ENCODE measurements around the gene MLLT6. TPM values are rescaled to one million over a fixed set of nuclear protein-coding genes. Genes with fewer than 3 reads are reported as not detected.

The MLLT6 gene
- total and polyA plus RNA-seq, 12 donors, result 17.3 to 104 (median 67.5) TPM

DNA sequence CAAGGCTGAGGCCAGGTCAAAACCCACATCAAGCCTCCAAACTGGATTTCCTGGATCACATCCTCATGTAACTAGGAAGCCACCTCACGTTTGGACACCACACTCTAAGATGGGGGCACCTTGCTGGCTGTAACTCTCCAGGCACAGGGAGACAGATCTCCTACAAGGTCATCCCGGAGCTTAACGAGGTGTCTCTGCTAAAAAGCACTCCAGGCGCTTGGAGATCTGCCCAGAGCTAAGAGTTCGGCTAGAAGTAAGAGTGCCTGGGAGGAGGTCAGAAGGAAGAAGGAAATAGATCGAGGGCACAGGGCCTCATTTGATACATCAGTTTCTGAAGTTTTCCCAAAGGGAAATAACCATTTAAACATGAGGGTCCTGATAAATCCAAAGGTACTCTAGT is 63.3 kb downstream of the MLLT6 start:
- DNase-seq, result no peak
- no peak for TF ChIP-seq CTCF (IDR thresholded peaks at IDR 0.05)

GRCh38 chr17:38773258-38773657 is 68.2 kb downstream of the MLLT6 start:
- TF ChIP-seq CTCF (IDR thresholded peaks at IDR 0.05), result no peak
- Histone ChIP-seq H3K27me3 (no peaks in the 10 kb centered on the region), H3K9me3 (no peaks in the 10 kb centered on the region), H3K36me3 (peaks cover 0 to 100% (median 75%) of the 10 kb centered on the region in 9 donors), H3K4me1 (peaks cover 0 to 6% (median 4%) of the 10 kb centered on the region in 9 donors), H3K27ac (no peak overlapping the region), H3K4me3 (no peak overlapping the region)
- ATAC-seq (no peak), DNase-seq (no peak)
- intact Hi-C loops (cut with DNase I), result no loop called here

More for the DNA sequence above, 63.3 kb downstream of the MLLT6 start:
- no peaks in the 10 kb centered on the region for H3K27me3 ChIP-seq
- peaks cover 0 to 15% (median 4%) of the 10 kb centered on the region in 9 donors for H3K4me1 ChIP-seq
- H3K9me3 ChIP-seq, result no peaks in the 10 kb centered on the region
- no peak overlapping the region for H3K4me3 ChIP-seq
- intact Hi-C loops (cut with DNase I), result no loop called here
- 41 to 46% methylated on average over 6 of the region's 6 CpGs for WGBS, 2 donors
- peaks cover 0 to 100% (median 58%) of the 10 kb centered on the region in 9 donors for H3K36me3 ChIP-seq
- peak overlapping the region in 1 of 10 donors; percentile 58 for H3K27ac ChIP-seq
- peak in 4 of 8 donors; percentile 19 to 67 (median 36) for ATAC-seq

DNA sequence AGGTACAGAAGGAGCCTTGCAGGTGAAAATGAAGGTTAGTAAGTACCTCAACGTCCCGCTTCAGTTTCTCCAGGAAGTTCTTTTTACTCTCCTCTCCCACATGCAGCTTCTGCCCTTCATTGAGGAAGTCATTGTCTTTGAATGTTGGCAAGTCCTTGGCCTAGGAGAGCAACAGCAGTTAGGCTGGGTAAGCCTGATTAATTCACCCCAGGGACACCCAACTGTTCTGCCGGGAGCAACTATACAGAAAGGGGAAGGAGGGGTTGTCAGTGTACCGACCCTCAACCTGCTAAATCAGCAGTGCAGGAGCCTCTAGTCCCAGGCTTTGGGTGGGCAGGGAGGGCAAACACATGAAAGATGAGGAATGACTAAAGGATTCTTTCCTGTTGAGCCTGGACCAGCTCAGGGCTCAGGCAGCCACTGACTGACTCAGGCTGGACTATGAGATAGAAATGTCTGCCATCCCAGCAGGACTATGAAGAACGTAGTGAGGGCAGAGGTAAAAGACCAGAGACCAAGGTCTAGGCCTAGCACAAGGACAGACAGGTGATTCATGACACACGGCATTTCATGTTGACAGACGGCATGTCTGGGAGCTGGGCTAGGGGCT is 72.7 kb downstream of the MLLT6 start:
- TF ChIP-seq CTCF (IDR thresholded peaks at IDR 0.05), result no peak
- 78 to 81% methylated on average over 7 of the region's 7 CpGs for WGBS, 2 donors
- no peaks in the 10 kb centered on the region for H3K27me3 ChIP-seq
- H3K36me3 ChIP-seq, result peaks cover 0 to 100% (median 86%) of the 10 kb centered on the region in 9 donors
- no peak overlapping the region for H3K4me3 ChIP-seq
- H3K27ac ChIP-seq, result no peak overlapping the region
- no peaks in the 10 kb centered on the region for H3K4me1 ChIP-seq
- ATAC-seq, result no peak
- DNase-seq, result no peak
- no peaks in the 10 kb centered on the region for H3K9me3 ChIP-seq
- intact Hi-C loops (cut with DNase I), result no loop called here

Small RNA genes within 50 kb of the gene (microRNA-seq; reads per million reads assigned to microRNA genes)
- 0 to 0.60 reads per million in 2 donors for gene MIR4726
- gene MIR4734, result 0 to 0.60 reads per million in 2 donors

Other genes starting within 250 kb of the MLLT6 start
- 1 to 10 TPM in 8 of 10 donors, under 1 TPM in 2; 0.27 to 3.2 (median 1.3) TPM for gene SRCIN1, start 99.3 kb upstream of the MLLT6 start, total RNA-seq
- gene SRCIN1, start 99.3 kb upstream of the MLLT6 start, polyA plus RNA-seq, result 1 to 10 TPM in 1 of 2 donors, under 1 TPM in 1; 0.29 to 1.2 TPM
- gene EPOP, start 30.3 kb upstream of the MLLT6 start, total RNA-seq, result 1 to 10 TPM in 2 of 10 donors, under 1 TPM in 8; 0.25 to 1.3 (median 0.64) TPM
- gene EPOP, start 30.3 kb upstream of the MLLT6 start, polyA plus RNA-seq, result 1 to 10 TPM in 1 of 2 donors, under 1 TPM in 1; 0.66 to 2.2 TPM
- gene CISD3, start 25.1 kb downstream of the MLLT6 start, total RNA-seq, result 10 to 100 TPM; 58.1 to 84.1 (median 69.4) TPM
- 10 to 100 TPM; 50.5 to 83.6 TPM for gene CISD3, start 25.1 kb downstream of the MLLT6 start, polyA plus RNA-seq
- gene PCGF2, start 43.1 kb downstream of the MLLT6 start, total RNA-seq, result 10 to 100 TPM; 15.8 to 30.0 (median 22.8) TPM
- 10 to 100 TPM; 23.8 to 51.6 TPM for gene PCGF2, start 43.1 kb downstream of the MLLT6 start, polyA plus RNA-seq
- 100 to 1,000 TPM; 148 to 220 (median 162) TPM for gene PSMB3, start 47.5 kb downstream of the MLLT6 start, total RNA-seq
- 100 to 1,000 TPM; 359 to 379 TPM for gene PSMB3, start 47.5 kb downstream of the MLLT6 start, polyA plus RNA-seq
- gene PIP4K2B, start 94.3 kb downstream of the MLLT6 start, total RNA-seq, result 10 to 100 TPM; 37.9 to 51.9 (median 47.5) TPM
- 10 to 100 TPM; 15.3 to 20.3 TPM for gene PIP4K2B, start 94.3 kb downstream of the MLLT6 start, polyA plus RNA-seq
- gene CWC25, start 120.0 kb downstream of the MLLT6 start, total RNA-seq, result 10 to 100 TPM in 2 of 10 donors, 1 to 10 TPM in 8; 7.7 to 11.2 (median 9.0) TPM
- gene CWC25, start 120.0 kb downstream of the MLLT6 start, polyA plus RNA-seq, result 10 to 100 TPM in 1 of 2 donors, 1 to 10 TPM in 1; 9.1 to 22.6 TPM
- gene RPL23, start 148.4 kb downstream of the MLLT6 start, total RNA-seq, result 100 to 1,000 TPM; 725 to 991 (median 835) TPM
- 1,000 to 10,000 TPM; 1,798 to 2,733 TPM for gene RPL23, start 148.4 kb downstream of the MLLT6 start, polyA plus RNA-seq
- gene LASP1, start 164.8 kb downstream of the MLLT6 start, total RNA-seq, result 10 to 100 TPM; 19.5 to 56.9 (median 23.0) TPM
- gene LASP1, start 164.8 kb downstream of the MLLT6 start, polyA plus RNA-seq, result 10 to 100 TPM; 21.3 to 25.4 TPM

Data from heart right ventricle (tissue), 16 donors.